Raji (cell line): ENCODE measurements around the gene CACNA2D3.

Experiments
- POLR2A ChIP-seq: IDR thresholded peaks from 2 replicates; pipeline ENCODE4 v1.6.1; 2011; ENCODE audit warnings: low read depth, low read length, control low read depth; ENCODE audit not compliant: insufficient read depth

CACNA2D3 gene

GRCh38 chr3:54969652-54970051 is 847.3 kb downstream of the CACNA2D3 start:
- TF ChIP-seq POLR2A: no peak

GRCh38 chr3:54970895-54971294 is 848.5 kb downstream of the CACNA2D3 start:
- TF ChIP-seq POLR2A: no peak

GRCh38 chr3:54977439-54977838 is 855.1 kb downstream of the CACNA2D3 start:
- TF ChIP-seq POLR2A: no peak

- no peak for TF ChIP-seq POLR2A
Measured at GRCh38 chr3:54982807-54983206, 860.5 kb downstream of the CACNA2D3 start.

- no peak for TF ChIP-seq POLR2A
Measured at GRCh38 chr3:54983266-54984099, 861.1 kb downstream of the CACNA2D3 start.

GRCh38 chr3:54985856-54986255 is 863.5 kb downstream of the CACNA2D3 start:
- no peak for TF ChIP-seq POLR2A

- TF ChIP-seq POLR2A: no peak
Measured at GRCh38 chr3:54986294-54986693, 863.9 kb downstream of the CACNA2D3 start.

- TF ChIP-seq POLR2A: no peak
Measured at GRCh38 chr3:54987719-54988118, 865.4 kb downstream of the CACNA2D3 start.

- no peak for TF ChIP-seq POLR2A
Measured at GRCh38 chr3:54988302-54988837, 866.0 kb downstream of the CACNA2D3 start.

- no peak for TF ChIP-seq POLR2A
Measured at GRCh38 chr3:54988838-54989630, 866.7 kb downstream of the CACNA2D3 start.

- TF ChIP-seq POLR2A: no peak
Measured at GRCh38 chr3:54994111-54994513, 871.8 kb downstream of the CACNA2D3 start.

GRCh38 chr3:54999159-54999558 is 876.8 kb downstream of the CACNA2D3 start:
- no peak for TF ChIP-seq POLR2A

GRCh38 chr3:54999811-55000210 is 877.5 kb downstream of the CACNA2D3 start:
- TF ChIP-seq POLR2A: no peak

- no peak for TF ChIP-seq POLR2A
Measured at GRCh38 chr3:55000546-55000945, 878.2 kb downstream of the CACNA2D3 start.

GRCh38 chr3:55000953-55001352 is 878.6 kb downstream of the CACNA2D3 start:
- TF ChIP-seq POLR2A: no peak
